Fibroblast of lung (primary cell): Measurements from ENCODE around the gene BCL2L13. TPM values are rescaled to one million over a fixed set of nuclear protein-coding genes. Genes with fewer than 3 reads are reported as not detected.

Source experiments
- DNase-seq, 2 donors: peaks; one replicate each; pipeline versions ENCODE4 v3.0.0 to v3.0.0-alpha.2; 2010; ENCODE audit warnings: low read depth in 2 of 2
- H2AFZ ChIP-seq: 2 replicates; pipeline ENCODE4 v1.5.1; 2012; ENCODE audit warnings: low read length, control low read depth, inconsistent platforms
- H3K27ac ChIP-seq: 2 replicates; pipeline ENCODE4 v1.5.1; 2011; ENCODE audit warnings: low read length, control low read depth; ENCODE audit not compliant: insufficient read depth
- H3K27me3 ChIP-seq: 2 replicates; pipeline ENCODE4 v1.5.1; 2011; ENCODE audit warnings: mild to moderate bottlenecking, low read length; ENCODE audit not compliant: control insufficient read depth, insufficient read depth
- H3K36me3 ChIP-seq: 2 replicates; pipeline ENCODE4 v1.5.1; 2011; ENCODE audit warnings: low read length; ENCODE audit not compliant: control insufficient read depth, insufficient read depth
- H3K4me1 ChIP-seq: 2 replicates; pipeline ENCODE4 v1.5.1; 2011; ENCODE audit warnings: low read length; ENCODE audit not compliant: control insufficient read depth, insufficient read depth; ENCODE audit errors: extremely low read depth
- H3K4me2 ChIP-seq: 2 replicates; pipeline ENCODE4 v1.5.1; 2011; ENCODE audit warnings: low read length, control low read depth; ENCODE audit not compliant: insufficient read depth; ENCODE audit errors: extremely low read depth
- H3K4me3 ChIP-seq, 4 experiments: fragments of 200-600 bp in 1 of 4; sonication (generic) in 1 of 4; replicated peaks in 1 of 4; 2 replicates each; pipeline ENCODE4 v1.5.1; 2011 to 2016; ENCODE audit warnings: low read length in 4 of 4, low read depth in 3 of 4, mild to moderate bottlenecking in 3 of 4, control low read depth in 2 of 4, inconsistent platforms in 1 of 4, mixed read lengths in 1 of 4; ENCODE audit not compliant: insufficient read depth in 1 of 4; ENCODE audit errors: control extremely low read depth in 1 of 4
- H3K79me2 ChIP-seq: 2 replicates; pipeline ENCODE4 v1.5.1; 2012; ENCODE audit warnings: mild to moderate bottlenecking, low read length, inconsistent platforms; ENCODE audit not compliant: control insufficient read depth, insufficient read depth
- H3K9ac ChIP-seq: 2 replicates; pipeline ENCODE4 v1.5.1; 2011; ENCODE audit warnings: mild to moderate bottlenecking, low read length, control low read depth; ENCODE audit not compliant: insufficient read depth
- H3K9me3 ChIP-seq: 2 replicates; pipeline ENCODE4 v1.5.1; 2012; ENCODE audit warnings: low read depth, low read length; ENCODE audit not compliant: control insufficient read depth, insufficient read depth
- H4K20me1 ChIP-seq: 2 replicates; pipeline ENCODE4 v1.5.1; 2011; ENCODE audit warnings: low read length; ENCODE audit not compliant: control insufficient read depth, insufficient read depth; ENCODE audit errors: extremely low read depth
- CTCF ChIP-seq, 2 donors: IDR thresholded peaks in 1 of 2; conservative IDR thresholded peaks in 1 of 2; 1 replicate in 1 of 2; 2 replicates in 1 of 2; pipeline ENCODE4 v1.5.1; 2011 to 2012; ENCODE audit warnings: low read length in 2 of 2, control low read depth in 1 of 2, inconsistent platforms in 1 of 2, low read depth in 1 of 2, mild to moderate bottlenecking in 1 of 2
- EZH2 ChIP-seq: IDR thresholded peaks from 2 replicates; pipeline ENCODE4 v1.5.1; 2012; ENCODE audit warnings: low read length, control low read depth, mild to moderate bottlenecking; ENCODE audit errors: missing control alignments
- polyA plus RNA-seq, 2 donors: library from polyadenylated mRNA; depleted of rRNA in 1 of 2; stranded (reverse) in 1 of 2; unstranded in 1 of 2; fragments of >200 nt; gene quantifications; 2 replicates each; pipeline ENCODE4 v1.2.1, GENCODE V29; 2011 to 2012; ENCODE audit warnings: missing spikeins in 1 of 2
- total RNA-seq: library from RNA; depleted of rRNA; stranded (reverse); fragments of >200 nt; gene quantifications from 2 replicates; pipeline ENCODE4 v1.2.1, GENCODE V29; 2014

BCL2L13 gene
- total and polyA plus RNA-seq, 2 donors (not counting 1 experiment from before 2014, with no cell fraction given) = 65.1 to 76.8 TPM

GRCh38 chr22:17629173-17629489 lies 9.4 kb upstream of the BCL2L13 start:
- Histone ChIP-seq H3K79me2 (peaks cover 38% of the 10 kb centered on the region), H4K20me1 (no peaks in the 10 kb centered on the region), H3K9me3 (no peaks in the 10 kb centered on the region), H3K27me3 (no peaks in the 10 kb centered on the region), H3K4me1 (peaks cover 5% of the 10 kb centered on the region), H3K36me3 (no peaks in the 10 kb centered on the region), H2AFZ (peak overlapping the region; percentile 84), H3K27ac (peak overlapping the region; percentile 96), H3K9ac (peak overlapping the region; percentile 76), H3K4me3 (peak overlapping the region; percentile 88 to 100 (median 91)), H3K4me2 (peak overlapping the region; percentile 86)
- peak in 1 of 2 donors; percentile 1 for DNase-seq
- TF ChIP-seq EZH2 (no peak), CTCF (conservative IDR thresholded peaks at IDR 0.05 in 1 of 2, IDR thresholded peaks at IDR 0.05 in 1 of 2; ENCODE audit: low read depth in 1 of 2, low read length in 2 of 2) (no peak)

GRCh38 chr22:17629641-17630040 lies 8.9 kb upstream of the BCL2L13 start:
- Histone ChIP-seq H3K27ac (no peak overlapping the region), H3K4me3 (peak overlapping the region in 3 of 4 experiments; percentile 88 to 93 (median 89))

GRCh38 chr22:17631076-17631565 lies 7.4 kb upstream of the BCL2L13 start:
- Histone ChIP-seq H3K36me3 (no peaks in the 10 kb centered on the region), H3K9ac (no peak overlapping the region), H3K4me1 (peaks cover 5% of the 10 kb centered on the region), H2AFZ (no peak overlapping the region), H3K27me3 (no peaks in the 10 kb centered on the region), H4K20me1 (no peaks in the 10 kb centered on the region), H3K4me2 (no peak overlapping the region), H3K4me3 (no peak overlapping the region), H3K9me3 (no peaks in the 10 kb centered on the region), H3K79me2 (peaks cover 23% of the 10 kb centered on the region), H3K27ac (no peak overlapping the region)
- no peak for DNase-seq
- no peak for TF ChIP-seq EZH2
- no peak for TF ChIP-seq CTCF (conservative IDR thresholded peaks at IDR 0.05 in 1 of 2, IDR thresholded peaks at IDR 0.05 in 1 of 2; ENCODE audit: low read depth in 1 of 2, low read length in 2 of 2)

More at GRCh38 chr22:17629641-17630040, 8.9 kb upstream of the BCL2L13 start:
- Histone ChIP-seq H3K9me3 (no peaks in the 10 kb centered on the region), H3K4me2 (peak overlapping the region; percentile 86), H3K9ac (no peak overlapping the region), H2AFZ (no peak overlapping the region), H3K36me3 (no peaks in the 10 kb centered on the region), H3K27me3 (no peaks in the 10 kb centered on the region), H3K4me1 (peaks cover 5% of the 10 kb centered on the region), H3K79me2 (peaks cover 34% of the 10 kb centered on the region), H4K20me1 (no peaks in the 10 kb centered on the region)
- TF ChIP-seq EZH2 (no peak), CTCF (conservative IDR thresholded peaks at IDR 0.05 in 1 of 2, IDR thresholded peaks at IDR 0.05 in 1 of 2; ENCODE audit: low read depth in 1 of 2, low read length in 2 of 2) (no peak)
- DNase-seq = no peak
